Measurements from ENCODE around the gene AOC3. TPM values are rescaled to one million over a fixed set of nuclear protein-coding genes. Genes with fewer than 3 reads are reported as not detected.

AOC3 gene
- total and polyA plus RNA-seq, 2 of the 13 experiments (the other 11 are each of a cell fraction or from before 2014, with no cell fraction given) = 8.7 to 51.7 TPM

DNA sequence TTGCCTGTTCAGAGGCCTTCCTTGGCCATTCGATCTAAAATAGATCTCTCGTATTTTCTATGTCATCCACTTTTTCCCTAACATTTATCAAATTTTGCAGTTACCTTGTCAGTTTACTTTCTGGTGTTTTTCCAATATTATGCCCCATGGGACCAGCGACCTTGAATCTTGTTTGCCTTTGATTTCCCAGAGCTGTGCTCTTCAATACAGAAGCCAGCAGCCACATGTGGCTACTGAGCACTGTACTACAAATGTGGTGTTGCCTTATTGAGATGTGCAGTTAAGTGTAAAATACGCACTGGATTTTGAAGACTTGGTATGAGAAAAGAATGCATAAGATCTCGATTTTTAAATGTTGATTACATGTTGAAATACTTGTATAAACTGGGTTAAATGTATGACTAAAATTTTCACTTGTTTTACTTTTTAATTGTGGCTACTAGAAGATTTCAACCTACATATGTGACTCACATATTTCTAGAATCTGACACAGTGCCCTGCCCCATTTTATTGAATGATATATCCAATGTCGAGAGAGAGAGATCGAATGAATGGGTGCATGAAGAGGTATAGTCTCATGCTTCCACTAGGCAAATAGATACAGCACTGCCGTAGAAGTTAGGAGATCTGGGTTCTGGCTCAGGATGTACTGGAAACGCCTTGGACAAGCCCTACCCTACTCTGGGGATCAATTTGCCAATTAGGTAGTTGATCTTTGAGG, 18.6 kb upstream of the AOC3 start:
- no peaks in the 10 kb centered on the region for H3K9me3 ChIP-seq (ENCODE audit: low read length)
- peak; percentile 87 for FAIRE-seq
- H3K27ac ChIP-seq (ENCODE audit: extremely low read length, insufficient read depth, low read length) = peak overlapping the region; percentile 90
- POLR2A ChIA-PET = interaction anchor here (1.0 to 5.9 kb wide), 19 partner anchors 9 to 265 kb away, joined by 3 to 73 read pairs (median 5); partner anchors contain the start of genes AOC2, BECN1, CNTD1 and COA3
- H3K9ac ChIP-seq (ENCODE audit: insufficient read depth, low read depth, low read length) = peak overlapping the region; percentile 94
- intact Hi-C loops (cut with micrococcal nuclease; ENCODE audit: unreplicated experiment) = loop anchor here (5.0 kb wide), 1 partner anchor 165 kb away; the partner anchor contains the start of gene RPL27
- peaks cover 40% of the 10 kb centered on the region for H3K4me1 ChIP-seq (ENCODE audit: insufficient read depth, low read length)
- peak; percentile 61 for ATAC-seq
- peaks cover 38% of the 10 kb centered on the region for H3K79me2 ChIP-seq (ENCODE audit: insufficient read depth, low read length)
- H3K4me3 ChIP-seq (replicated peaks in 1 of 3; ENCODE audit: insufficient read depth in 1 of 3, low read depth in 2 of 3, low read length in 3 of 3) = peak overlapping the region; percentile 92 to 98 (median 92)
- peak overlapping the region; percentile 29 for H2AFZ ChIP-seq (ENCODE audit: low read length)
- in situ Hi-C loops (cut with HindIII; ENCODE audit: extremely low pct_ligation_motif_present, low pct_unique_long_range_greater_than_20kb) = no loop called here
- WGBS (ENCODE audit: low lambda C conversion rate) = 21% methylated on average over 9 of the region's 9 CpGs
- peaks cover 5 to 14% of the 10 kb centered on the region in 2 experiments for H3K36me3 ChIP-seq (replicated peaks in 1 of 2; ENCODE audit: control insufficient read depth in 1 of 2, insufficient read depth in 2 of 2, low read length in 2 of 2)
- BruUV-seq (replicated peaks) = no TSS peak
- H3K4me2 ChIP-seq (ENCODE audit: low read depth, low read length) = peak overlapping the region; percentile 92
- no peaks in the 10 kb centered on the region for H4K20me1 ChIP-seq (ENCODE audit: insufficient read depth, low read length)
- CTCF ChIA-PET (ENCODE audit: low intra/inter-chr PET ratio, low total read pairs) = no interaction called here
- peak; percentile 76 for DNase-seq (ENCODE audit: low spot score)
- H3K27me3 ChIP-seq (ENCODE audit: control insufficient read depth in 1 of 2, insufficient read depth in 2 of 2, low read length in 2 of 2) = no peaks in the 10 kb centered on the region; a peak in 1 of 5 replicates
- TF ChIP-seq MEIS2 (CRISPR knock-in tag; IDR thresholded peaks at IDR 0.05) (no peak), FOXK1 (CRISPR knock-in tag; IDR thresholded peaks at IDR 0.05; ENCODE audit: borderline replicate concordance, low read depth) (0 out of 2 replicates have a peak, but pooled peaks have one; percentile 64), ZMYM3 (CRISPR knock-in tag; IDR thresholded peaks at IDR 0.05) (no peak), HCFC1 (IDR thresholded peaks at IDR 0.05; ENCODE audit: low read depth, low read length) (no peak), ZNF431 (CRISPR knock-in tag; IDR thresholded peaks at IDR 0.05; ENCODE audit: borderline replicate concordance, low read depth) (no peak), ERF (CRISPR knock-in tag; IDR thresholded peaks at IDR 0.05) (0 out of 2 replicates have a peak, but pooled peaks have one; percentile 16), SCMH1 (CRISPR knock-in tag; IDR thresholded peaks at IDR 0.05; ENCODE audit: borderline replicate concordance) (no peak), NFKB2 (CRISPR knock-in tag; IDR thresholded peaks at IDR 0.05; ENCODE audit: borderline replicate concordance) (no peak), NFYC (CRISPR knock-in tag; IDR thresholded peaks at IDR 0.05) (peak; percentile 35; the same call in 1 of the 2 replicates), SRF (IDR thresholded peaks at IDR 0.05; ENCODE audit: low read depth, low read length) (no peak), MATR3 (CRISPR knock-in tag; IDR thresholded peaks at IDR 0.05) (no peak), ZNF230 (CRISPR knock-in tag; IDR thresholded peaks at IDR 0.05) (no peak), ZKSCAN8 (CRISPR knock-in tag; IDR thresholded peaks at IDR 0.05; ENCODE audit: borderline replicate concordance) (peak; percentile 51; the same call in 1 of the 2 replicates), IRX3 (CRISPR knock-in tag; IDR thresholded peaks at IDR 0.05; ENCODE audit: borderline replicate concordance, low read depth) (no peak), CREM (IDR thresholded peaks at IDR 0.05) (no peak), CREM (CRISPR knock-in tag; IDR thresholded peaks at IDR 0.05) (no peak)
- TF ChIP-seq, protein P1, sequence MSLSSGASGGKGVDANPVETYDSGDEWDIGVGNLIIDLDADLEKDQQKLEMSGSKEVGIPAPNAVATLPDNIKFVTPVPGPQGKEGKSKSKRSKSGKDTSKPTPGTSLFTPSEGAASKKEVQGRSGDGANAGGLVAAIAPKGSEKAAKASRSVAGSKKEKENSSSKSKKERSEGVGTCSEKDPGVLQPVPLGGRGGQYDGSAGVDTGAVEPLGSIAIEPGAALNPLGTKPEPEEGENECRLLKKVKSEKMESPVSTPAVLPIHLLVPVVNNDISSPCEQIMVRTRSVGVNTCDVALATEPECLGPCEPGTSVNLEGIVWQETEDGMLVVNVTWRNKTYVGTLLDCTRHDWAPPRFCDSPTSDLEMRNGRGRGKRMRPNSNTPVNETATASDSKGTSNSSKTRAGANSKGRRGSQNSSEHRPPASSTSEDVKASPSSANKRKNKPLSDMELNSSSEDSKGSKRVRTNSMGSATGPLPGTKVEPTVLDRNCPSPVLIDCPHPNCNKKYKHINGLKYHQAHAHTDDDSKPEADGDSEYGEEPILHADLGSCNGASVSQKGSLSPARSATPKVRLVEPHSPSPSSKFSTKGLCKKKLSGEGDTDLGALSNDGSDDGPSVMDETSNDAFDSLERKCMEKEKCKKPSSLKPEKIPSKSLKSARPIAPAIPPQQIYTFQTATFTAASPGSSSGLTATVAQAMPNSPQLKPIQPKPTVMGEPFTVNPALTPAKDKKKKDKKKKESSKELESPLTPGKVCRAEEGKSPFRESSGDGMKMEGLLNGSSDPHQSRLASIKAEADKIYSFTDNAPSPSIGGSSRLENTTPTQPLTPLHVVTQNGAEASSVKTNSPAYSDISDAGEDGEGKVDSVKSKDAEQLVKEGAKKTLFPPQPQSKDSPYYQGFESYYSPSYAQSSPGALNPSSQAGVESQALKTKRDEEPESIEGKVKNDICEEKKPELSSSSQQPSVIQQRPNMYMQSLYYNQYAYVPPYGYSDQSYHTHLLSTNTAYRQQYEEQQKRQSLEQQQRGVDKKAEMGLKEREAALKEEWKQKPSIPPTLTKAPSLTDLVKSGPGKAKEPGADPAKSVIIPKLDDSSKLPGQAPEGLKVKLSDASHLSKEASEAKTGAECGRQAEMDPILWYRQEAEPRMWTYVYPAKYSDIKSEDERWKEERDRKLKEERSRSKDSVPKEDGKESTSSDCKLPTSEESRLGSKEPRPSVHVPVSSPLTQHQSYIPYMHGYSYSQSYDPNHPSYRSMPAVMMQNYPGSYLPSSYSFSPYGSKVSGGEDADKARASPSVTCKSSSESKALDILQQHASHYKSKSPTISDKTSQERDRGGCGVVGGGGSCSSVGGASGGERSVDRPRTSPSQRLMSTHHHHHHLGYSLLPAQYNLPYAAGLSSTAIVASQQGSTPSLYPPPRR (CRISPR knock-in tag; IDR thresholded peaks at IDR 0.05; ENCODE audit: borderline replicate concordance) = no peak
- TF ChIP-seq, protein P2, sequence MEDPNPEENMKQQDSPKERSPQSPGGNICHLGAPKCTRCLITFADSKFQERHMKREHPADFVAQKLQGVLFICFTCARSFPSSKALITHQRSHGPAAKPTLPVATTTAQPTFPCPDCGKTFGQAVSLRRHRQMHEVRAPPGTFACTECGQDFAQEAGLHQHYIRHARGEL (CRISPR knock-in tag; IDR thresholded peaks at IDR 0.05) = no peak
- TF ChIP-seq, protein P3, sequence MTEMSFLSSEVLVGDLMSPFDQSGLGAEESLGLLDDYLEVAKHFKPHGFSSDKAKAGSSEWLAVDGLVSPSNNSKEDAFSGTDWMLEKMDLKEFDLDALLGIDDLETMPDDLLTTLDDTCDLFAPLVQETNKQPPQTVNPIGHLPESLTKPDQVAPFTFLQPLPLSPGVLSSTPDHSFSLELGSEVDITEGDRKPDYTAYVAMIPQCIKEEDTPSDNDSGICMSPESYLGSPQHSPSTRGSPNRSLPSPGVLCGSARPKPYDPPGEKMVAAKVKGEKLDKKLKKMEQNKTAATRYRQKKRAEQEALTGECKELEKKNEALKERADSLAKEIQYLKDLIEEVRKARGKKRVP (CRISPR knock-in tag; IDR thresholded peaks at IDR 0.05) = peak in 1 of 2 experiments; percentile 45; a peak in 1 of 4 replicates

All from HepG2 (cell line).